Adrenal gland (tissue), 12 donors: ENCODE measurements around the gene AGR3. TPM values are rescaled to one million over a fixed set of nuclear protein-coding genes. Genes with fewer than 3 reads are reported as not detected.

ENCODE experiments used
- DNase-seq, 7 donors: peaks; one replicate each; pipeline ENCODE4 v3.0.0-alpha.2; 2019 to 2020
- H3K27ac ChIP-seq, 5 donors: fragments of 200-600 bp; sonication (generic) in 4 of 5; 1 replicate in 3 of 5; 2 replicates in 2 of 5; pipeline versions ENCODE4 v1.5.1 to v1.8.0; 2016 to 2020; ENCODE audit warnings: mild to moderate bottlenecking in 1 of 5
- H3K27me3 ChIP-seq: fragments of 200-600 bp; 2 replicates; pipeline ENCODE4 v1.8.0; 2021
- H3K36me3 ChIP-seq, 2 donors: fragments of 200-600 bp; replicated peaks in 1 of 2; 1 replicate in 1 of 2; 2 replicates in 1 of 2; pipeline versions ENCODE4 v1.5.1 to v1.8.0; 2018 to 2022
- H3K4me1 ChIP-seq, 2 donors: fragments of 200-600 bp; replicated peaks in 1 of 2; 1 replicate in 1 of 2; 2 replicates in 1 of 2; pipeline versions ENCODE4 v1.5.1 to v1.8.0; 2018 to 2021
- H3K4me3 ChIP-seq, 4 donors: fragments of 200-600 bp; sonication (generic) in 3 of 4; one replicate each; pipeline ENCODE4 v1.5.1; 2016 to 2018
- H3K9me3 ChIP-seq, 3 donors: fragments of 200-600 bp; sonication (generic) in 1 of 3; replicated peaks in 1 of 3; 1 replicate in 2 of 3; 2 replicates in 1 of 3; pipeline versions ENCODE4 v1.5.1 to v1.8.0; 2016 to 2021
- CTCF ChIP-seq, 6 experiments: fragments of 450-650 bp in 4 of 6; fragments of 200-600 bp in 2 of 6; sonication (generic) in 1 of 6; IDR thresholded peaks; 1 replicate in 5 of 6; 2 replicates in 1 of 6; pipeline versions ENCODE4 v1.5.1 to v1.8.0; 2016 to 2021; ENCODE audit warnings: antibody characterized with exemption in 6 of 6, mild to moderate bottlenecking in 2 of 6, moderate library complexity in 1 of 6
- POLR2A ChIP-seq, 2 donors: fragments of 450-650 bp; IDR thresholded peaks; one replicate each; pipeline ENCODE4 v1.6.1; 2017; ENCODE audit warnings: antibody characterized with exemption in 2 of 2, mild to moderate bottlenecking in 2 of 2, moderate library complexity in 1 of 2
- WGBS, 4 donors: extraction: QIAGEN DNeasy Blood & Tissue Kit in 2 of 4; methylation state at CpG; one replicate each; pipeline versions ENCODE4 v1.1.5 to v1.1.7; 2013 to 2017; 5-methylcytosine and 5-hydroxymethylcytosine counted together
- intact Hi-C, 2 donors: fragments of 100-400 bp; cut with DNase I; formaldehyde crosslinking; loops; one replicate each; pipeline versions ENCODE4 v1.14.1 to v1.15.0; 2022 to 2023
- polyA plus RNA-seq, 3 donors: library from polyadenylated mRNA; stranded (reverse); fragments of 200-250 nt in 2 of 3; fragments of 350-450 nt in 1 of 3; fragmentation: Illumina TruSeq in 1 of 3; extraction: RNeasy Lipid Tissue Mini Kit (QIAGEN cat#74804) in 1 of 3; gene quantifications; one replicate each; pipeline ENCODE4 v1.2.3, GENCODE V29; 2013 to 2014
- total RNA-seq, 9 donors: library from RNA; depleted of rRNA in 4 of 9; stranded (reverse); fragments of >200 nt in 4 of 9; fragments of 120-200 nt in 1 of 9; fragmentation: NEBNext Ultra II Directional in 1 of 9; extraction: Animal tissue kit (Norgen Biotek cat#: 25700) in 1 of 9; gene quantifications; one replicate each; pipeline versions ENCODE4 v1.1.0 to v1.2.4, GENCODE V29; 2013 to 2023
- donor health status: healthy with polysubstance abuse.
- donor health status: Bipolar disorder and iron deficiency.
- donor health status: DM: yes; HTN: yes; CAD: no.
- donor health status: DM: no; HTN: no; CAD: no.
- donor health status: DM: no; HTN: no; CAD: no.
- donor health status: DM: yes; HTN: yes; CAD: no.

AGR3 gene
- total and polyA plus RNA-seq, 12 donors: not detected

- Histone ChIP-seq H3K4me3 (no peak overlapping the region), H3K36me3 (no peaks in the 10 kb centered on the region), H3K9me3 (no peaks in the 10 kb centered on the region), H3K27me3 (no peaks in the 10 kb centered on the region), H3K27ac (no peak overlapping the region), H3K4me1 (peaks cover 0 to 6% of the 10 kb centered on the region in 2 donors)
- 54 to 71% (median 65%) methylated on average over 2 of the region's 2 CpGs for WGBS, 4 donors
- intact Hi-C loops: no loop called here
- TF ChIP-seq POLR2A (IDR thresholded peaks at IDR 0.05) (no peak), CTCF (IDR thresholded peaks at IDR 0.05) (peak; percentile 40 to 66 (median 52))
- DNase-seq: peak in 6 of 7 donors; percentile 23 to 66 (median 35)
These were observed 44.5 kb upstream of the AGR3 start for GRCh38 chr7:16926283-16926682.

- Histone ChIP-seq H3K27me3 (no peaks in the 10 kb centered on the region), H3K27ac (no peak overlapping the region), H3K4me1 (peaks cover 0 to 6% of the 10 kb centered on the region in 2 donors), H3K9me3 (no peaks in the 10 kb centered on the region), H3K36me3 (no peaks in the 10 kb centered on the region), H3K4me3 (no peak overlapping the region)
- TF ChIP-seq CTCF (IDR thresholded peaks at IDR 0.05) (no peak), POLR2A (IDR thresholded peaks at IDR 0.05) (no peak)
- WGBS, 4 donors: 59 to 75% (median 66%) methylated on average over 3 of the region's 3 CpGs
- no peak for DNase-seq
- intact Hi-C loops: no loop called here
These were observed 43.8 kb upstream of the AGR3 start for GRCh38 chr7:16925609-16926008.

- Histone ChIP-seq H3K9me3 (no peaks in the 10 kb centered on the region), H3K27me3 (no peaks in the 10 kb centered on the region), H3K27ac (no peak overlapping the region), H3K4me1 (peaks cover 0 to 6% of the 10 kb centered on the region in 2 donors), H3K4me3 (no peak overlapping the region), H3K36me3 (no peaks in the 10 kb centered on the region)
- intact Hi-C loops: no loop called here
- no peak for DNase-seq
- TF ChIP-seq POLR2A (IDR thresholded peaks at IDR 0.05): no peak
- no peak for TF ChIP-seq CTCF (IDR thresholded peaks at IDR 0.05)
- 80 to 92% (median 87%) methylated on average over 2 of the region's 2 CpGs for WGBS, 4 donors
These were observed 41.2 kb upstream of the AGR3 start for GRCh38 chr7:16923019-16923418.

GRCh38 chr7:16921644-16922257 lies 40.0 kb upstream of the AGR3 start:
- H3K4me1 ChIP-seq: peaks cover 0 to 5% of the 10 kb centered on the region in 2 donors
- no peaks in the 10 kb centered on the region for H3K27me3 ChIP-seq
- TF ChIP-seq CTCF (IDR thresholded peaks at IDR 0.05) (no peak), POLR2A (IDR thresholded peaks at IDR 0.05) (no peak)
- no peaks in the 10 kb centered on the region for H3K9me3 ChIP-seq
- H3K36me3 ChIP-seq: no peaks in the 10 kb centered on the region
- DNase-seq: no peak
- 73 to 84% (median 80%) methylated on average over 3 of the region's 3 CpGs for WGBS, 4 donors
- H3K4me3 ChIP-seq: no peak overlapping the region
- no peak overlapping the region for H3K27ac ChIP-seq
- intact Hi-C loops: no loop called here
